ENCODE measurements around the gene AGAP1.

AGAP1 gene

DNA sequence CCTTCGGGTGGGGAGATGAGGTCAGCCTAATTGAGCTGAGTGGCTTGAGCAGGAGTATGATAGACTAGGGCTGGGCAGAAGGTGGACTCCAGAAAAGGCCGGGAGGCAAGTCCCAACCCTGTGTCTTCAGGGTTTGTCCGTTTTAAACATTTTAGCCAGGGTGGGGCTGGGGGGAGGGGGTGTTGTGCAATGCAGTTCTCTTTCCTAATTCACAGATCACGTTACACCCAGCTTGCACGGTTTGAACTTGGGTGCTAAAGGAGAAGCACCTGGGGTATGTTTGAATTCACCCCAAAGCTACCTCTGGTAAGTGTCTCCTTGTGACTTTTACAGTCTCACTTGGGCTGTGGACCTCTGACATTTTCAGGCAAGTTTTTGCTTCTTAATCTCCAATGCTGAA lies 233.3 kb downstream of the AGAP1 start:
- no peak for DNase-seq (ENCODE audit: low read depth in 1 of 2, low spot score in 1 of 2)

DNA sequence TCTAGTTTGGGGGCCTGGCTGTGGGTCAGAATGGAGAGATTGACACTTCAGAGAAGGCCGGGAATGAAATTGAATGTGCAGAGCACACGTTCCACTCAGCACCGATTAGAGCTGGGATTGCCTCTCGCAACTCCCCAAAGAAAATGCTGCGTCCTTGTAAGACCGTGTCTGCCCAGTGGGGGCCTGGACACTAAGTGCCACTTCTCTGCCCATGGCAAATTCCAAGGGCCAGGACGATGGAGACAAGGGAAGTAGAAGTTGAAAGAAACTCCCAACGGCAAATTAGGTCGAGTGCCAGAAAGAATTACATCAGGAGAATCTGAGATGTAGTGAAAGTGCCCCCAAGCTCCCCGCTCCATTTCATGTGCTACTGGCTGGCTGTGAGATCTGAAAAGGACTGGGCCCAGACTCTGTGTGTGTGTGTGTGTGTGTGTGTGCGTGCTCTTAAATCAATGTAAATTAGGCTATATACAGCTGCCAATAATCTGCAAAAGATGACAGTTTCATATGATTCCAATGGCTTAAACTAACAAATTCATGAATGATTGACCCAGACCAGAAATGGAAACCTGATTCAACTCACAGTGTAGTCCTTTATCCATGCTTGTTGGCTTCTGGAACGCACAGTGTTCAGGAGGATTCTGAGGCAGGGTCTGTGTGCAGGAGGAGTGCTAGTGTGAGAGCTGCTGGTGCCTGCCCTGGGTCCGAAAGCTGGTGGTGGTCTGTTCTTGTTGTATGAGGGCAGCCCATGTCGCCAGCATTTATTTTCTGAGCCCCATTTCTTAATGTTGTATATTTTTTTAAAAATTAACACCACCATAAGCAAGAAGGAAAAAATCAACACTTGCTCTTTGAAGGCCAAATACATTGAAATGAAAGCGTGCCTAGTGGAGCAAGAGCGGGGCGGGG lies 234.3 kb downstream of the AGAP1 start:
- DNase-seq (ENCODE audit: low read depth in 1 of 2, low spot score in 1 of 2), result no peak

DNA sequence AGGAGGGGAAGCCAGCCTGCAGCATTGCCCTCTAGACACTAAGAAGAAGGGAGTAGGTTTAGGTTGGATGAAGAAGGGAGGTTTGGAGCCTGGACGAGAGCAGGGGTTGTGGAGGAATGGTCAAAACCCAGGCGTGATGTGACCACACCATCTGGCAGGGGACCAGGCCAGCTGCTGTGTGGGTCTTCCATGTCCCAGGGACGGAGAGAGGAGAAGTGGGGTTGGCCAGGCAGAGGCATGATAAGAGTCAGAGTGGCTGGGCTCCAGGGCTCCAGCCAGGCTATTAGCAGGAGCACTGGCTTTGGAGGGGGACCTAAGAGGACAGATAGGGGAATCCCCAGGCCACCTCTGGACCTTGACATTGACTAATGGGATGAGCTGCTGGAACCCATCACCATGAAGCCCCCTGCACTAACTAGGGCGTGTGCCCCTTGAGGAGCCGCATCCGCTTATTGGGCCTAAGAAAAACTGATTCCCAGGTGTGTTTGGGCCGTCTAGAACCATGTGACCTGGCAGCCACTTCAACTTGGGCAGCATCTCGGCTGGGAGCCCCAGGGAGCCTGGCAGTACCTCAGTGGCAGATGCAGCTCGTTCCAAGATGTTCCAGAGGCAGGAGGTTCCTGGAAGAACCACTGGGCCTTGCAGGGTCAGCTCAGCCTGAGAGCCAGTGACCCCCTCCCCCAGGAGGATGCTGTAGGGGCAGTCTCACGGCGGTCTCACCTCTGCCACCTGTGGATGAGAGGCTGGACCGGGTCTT lies 235.1 kb downstream of the AGAP1 start:
- DNase-seq (ENCODE audit: low read depth in 1 of 2, low spot score in 1 of 2), result no peak

DNA sequence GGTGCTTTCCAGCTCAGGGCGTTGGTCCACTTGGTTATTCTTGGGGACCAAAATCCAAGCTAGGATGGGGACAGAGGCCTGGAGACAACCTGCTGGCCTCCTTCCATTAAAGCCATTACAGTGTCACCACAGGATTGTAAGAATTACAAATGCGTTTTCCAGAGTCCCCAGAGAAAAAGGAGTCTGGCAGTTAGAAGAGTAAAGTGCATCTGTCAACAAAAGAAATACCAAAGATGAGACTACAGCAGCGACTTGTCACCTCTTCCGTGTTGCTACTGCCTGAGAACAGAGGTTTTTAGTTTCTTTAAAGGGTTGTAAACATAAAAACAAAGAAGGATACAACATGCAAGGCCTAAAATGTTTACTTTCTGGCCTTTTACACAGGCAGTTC lies 235.7 kb downstream of the AGAP1 start:
- DNase-seq (ENCODE audit: low read depth in 1 of 2, low spot score in 1 of 2), result no peak

DNA sequence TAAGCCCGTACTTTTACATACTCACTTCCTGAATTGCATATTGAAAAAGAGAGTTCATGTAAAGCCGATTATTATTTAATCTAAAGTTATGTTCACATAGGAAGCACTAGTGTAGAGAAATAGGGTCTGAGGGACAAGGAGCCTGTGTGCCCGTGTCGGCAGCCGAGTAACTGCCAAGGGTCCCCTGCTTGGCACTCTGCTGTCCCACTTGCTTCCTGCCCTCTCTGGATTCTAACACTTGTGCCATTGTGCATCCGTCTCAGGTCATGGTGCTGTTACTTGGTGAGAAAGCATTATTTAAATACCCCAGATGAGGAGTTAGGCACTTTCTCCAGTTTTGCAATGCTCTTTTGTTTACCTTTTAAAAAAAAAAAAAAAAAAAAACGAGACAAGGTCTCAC lies 236.3 kb downstream of the AGAP1 start:
- no peak for DNase-seq (ENCODE audit: low read depth in 1 of 2, low spot score in 1 of 2)

DNA sequence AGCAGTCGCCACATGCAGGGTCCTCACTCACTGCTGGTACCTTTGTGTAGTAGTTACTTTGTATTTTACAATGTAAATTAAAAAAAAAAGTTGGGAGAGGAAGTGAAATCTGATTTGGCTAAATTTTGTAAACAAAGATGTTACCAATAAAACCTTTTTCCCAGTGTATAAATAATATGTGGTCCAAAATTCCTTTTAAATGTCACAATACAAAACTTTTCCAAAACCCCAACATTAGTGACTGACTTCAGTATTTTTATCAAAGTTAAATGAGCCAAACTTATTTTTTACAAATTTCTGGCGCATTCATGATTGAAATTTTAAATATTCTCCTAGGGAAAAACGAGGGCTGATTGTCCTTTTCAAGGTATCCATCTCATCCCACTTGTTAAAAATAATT lies 239.9 kb downstream of the AGAP1 start:
- DNase-seq (ENCODE audit: low read depth in 1 of 2, low spot score in 1 of 2), result no peak

DNA sequence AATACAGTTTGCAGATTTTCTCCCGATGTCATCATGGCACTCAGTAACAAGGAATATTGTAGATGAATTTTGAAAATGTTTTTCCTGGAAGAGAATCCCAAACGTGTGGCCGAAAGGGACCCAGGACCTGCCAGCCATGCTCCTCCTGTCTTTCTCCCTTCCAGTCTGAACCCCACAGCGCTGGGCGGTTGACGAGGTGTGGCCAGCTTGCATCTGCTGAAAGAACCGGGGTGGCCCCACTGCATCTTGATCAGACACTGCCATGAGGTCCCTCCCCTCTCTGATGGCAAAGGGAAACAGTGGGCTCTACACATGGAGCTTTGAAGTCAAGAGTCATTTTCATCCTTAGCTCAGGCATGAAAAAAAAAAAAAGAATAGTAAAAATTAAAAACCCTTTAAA lies 240.3 kb downstream of the AGAP1 start:
- DNase-seq (ENCODE audit: low read depth in 1 of 2, low spot score in 1 of 2), result no peak

DNA sequence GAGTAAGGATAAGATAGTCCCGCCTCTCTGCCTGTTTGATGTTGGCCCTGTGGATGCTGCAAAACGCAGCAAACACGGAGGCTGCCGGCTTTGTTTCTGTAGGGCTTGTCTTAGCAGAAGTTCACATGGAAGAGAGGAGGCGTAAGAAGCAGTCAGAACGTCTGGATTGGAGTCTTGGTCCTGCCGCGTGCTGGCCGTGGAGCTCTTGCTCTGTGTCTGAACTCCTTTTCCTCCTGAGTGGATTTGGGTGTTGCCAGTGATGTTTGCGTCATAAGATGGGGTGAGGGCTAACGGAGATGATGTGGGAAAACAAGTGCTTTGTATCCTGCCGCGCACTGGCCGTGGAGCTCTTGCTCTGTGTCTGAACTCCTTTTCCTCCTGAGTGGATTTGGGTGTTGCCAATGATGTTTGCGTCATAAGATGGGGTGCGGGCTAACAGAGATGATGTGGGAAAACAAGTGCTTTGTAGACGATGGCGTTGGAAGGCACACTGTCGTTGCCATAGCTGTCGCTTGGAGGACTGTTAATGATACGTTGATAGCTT lies 240.9 kb downstream of the AGAP1 start:
- no peak for DNase-seq (ENCODE audit: low read depth in 1 of 2, low spot score in 1 of 2)

DNA sequence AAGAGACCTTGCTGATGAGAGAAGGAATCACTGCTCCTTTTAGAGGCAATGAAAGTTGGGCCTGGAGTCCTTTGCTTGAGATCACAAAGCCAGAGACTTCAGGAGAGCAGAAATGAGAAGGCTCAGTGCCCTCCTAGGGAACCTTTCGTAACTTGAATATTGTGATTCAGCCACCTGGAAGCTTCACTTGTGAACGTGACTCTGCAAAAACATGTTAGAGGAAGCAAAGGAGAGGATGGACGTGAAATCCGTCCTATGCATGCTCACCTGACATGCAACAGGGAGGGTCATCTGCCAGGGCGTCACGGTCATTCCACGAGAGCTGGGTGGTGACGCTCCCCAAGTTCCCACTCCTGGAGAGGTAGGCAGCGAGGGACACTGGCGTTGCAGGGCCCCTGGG lies 243.6 kb downstream of the AGAP1 start:
- DNase-seq (ENCODE audit: low read depth in 1 of 2, low spot score in 1 of 2), result no peak

DNA sequence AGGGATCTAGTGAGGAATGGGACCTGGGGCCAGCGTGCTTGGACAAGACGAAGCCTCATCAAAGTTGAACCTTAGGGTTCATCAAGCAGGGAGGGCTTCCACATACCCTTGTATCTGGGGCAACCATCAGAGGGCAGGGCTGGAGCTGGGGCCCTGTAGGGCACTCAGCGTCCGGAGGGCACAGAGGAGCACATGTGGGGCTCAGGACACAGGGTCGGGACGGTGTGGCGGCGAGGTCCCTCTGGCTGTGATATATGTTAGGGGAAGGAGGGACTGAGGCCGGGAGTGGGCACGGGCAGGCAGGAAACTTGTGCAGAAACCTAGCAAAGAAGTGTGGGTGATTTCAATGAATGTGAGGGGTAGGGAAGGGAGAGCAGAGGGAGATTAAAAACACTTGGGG lies 244.0 kb downstream of the AGAP1 start:
- no peak for DNase-seq (ENCODE audit: low read depth in 1 of 2, low spot score in 1 of 2)

DNA sequence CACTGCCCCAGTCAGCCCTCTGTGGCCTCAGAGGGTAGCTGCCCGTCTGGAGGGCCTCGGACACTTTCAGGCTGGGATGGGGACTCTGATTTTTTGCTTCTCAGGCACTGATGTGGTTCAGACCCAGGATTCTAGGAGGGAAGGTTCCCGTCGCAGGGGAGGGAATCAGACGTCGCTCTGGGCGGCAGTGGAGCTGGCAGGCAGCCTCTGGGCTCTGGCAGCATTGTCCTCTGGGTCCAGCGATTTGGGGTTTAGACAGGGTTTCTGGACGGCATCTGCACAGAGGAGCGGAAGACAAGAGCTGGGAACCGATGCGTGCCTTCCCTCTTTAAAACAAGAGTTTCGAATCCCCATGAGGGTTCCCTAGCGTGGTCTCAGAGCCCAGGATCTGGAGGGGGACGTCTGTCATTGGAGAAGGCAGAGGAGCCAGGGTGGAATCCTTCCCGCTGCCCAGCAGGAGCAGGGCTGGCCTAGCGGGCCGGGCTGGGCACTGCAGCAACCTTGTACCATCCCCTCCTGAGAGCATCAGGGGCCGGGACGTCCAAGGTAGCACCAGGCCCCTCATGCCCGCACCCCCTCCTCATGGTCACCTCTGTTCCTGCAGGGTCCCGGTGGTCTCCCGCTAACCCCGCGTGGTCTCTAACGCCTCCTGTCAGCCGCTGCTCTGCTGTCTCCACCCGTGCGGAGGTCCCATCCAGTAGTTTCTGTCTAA lies 246.0 kb downstream of the AGAP1 start:
- no peak for DNase-seq (ENCODE audit: low read depth in 1 of 2, low spot score in 1 of 2)

DNA sequence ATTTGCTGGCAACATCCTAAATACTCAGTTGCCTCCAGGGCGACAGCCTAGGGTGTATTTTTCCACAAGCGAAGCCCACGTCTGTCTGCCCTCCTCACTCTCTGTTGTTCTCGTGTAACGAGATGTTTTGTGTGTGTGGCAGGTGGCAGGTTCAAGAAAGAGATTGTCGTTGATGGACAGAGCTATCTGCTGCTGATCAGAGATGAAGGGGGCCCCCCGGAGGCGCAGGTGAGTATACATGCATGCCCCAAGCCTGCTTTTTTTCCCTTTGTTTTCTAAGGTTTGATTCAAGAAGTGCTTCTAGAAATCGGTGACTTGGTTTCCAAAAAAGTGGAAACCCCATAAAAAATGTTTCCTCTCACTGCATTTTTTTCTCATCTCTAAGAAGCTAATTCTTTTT lies 247.0 kb downstream of the AGAP1 start:
- no peak for DNase-seq (ENCODE audit: low read depth in 1 of 2, low spot score in 1 of 2)

DNA sequence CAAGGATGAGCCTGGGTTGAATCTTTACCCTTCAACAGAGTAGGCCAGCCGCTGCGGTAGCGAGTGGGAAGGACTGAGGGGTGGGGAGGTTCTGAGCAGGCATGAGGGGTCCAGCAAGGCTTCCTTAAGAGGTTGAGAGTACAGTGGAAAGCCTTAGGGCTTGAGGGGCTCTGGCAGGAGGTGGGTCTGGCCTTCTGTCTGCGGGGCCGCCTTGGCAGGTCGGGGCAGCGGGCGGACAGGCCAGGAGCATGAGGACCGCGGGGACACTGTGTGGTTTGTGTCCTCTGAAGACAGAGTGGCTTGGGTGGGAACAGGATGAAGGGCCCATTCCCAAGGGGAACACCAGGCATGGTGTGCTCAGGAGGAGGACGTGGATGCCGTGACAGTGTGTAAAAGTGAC lies 250.3 kb downstream of the AGAP1 start:
- DNase-seq (ENCODE audit: low read depth in 1 of 2, low spot score in 1 of 2), result no peak

DNA sequence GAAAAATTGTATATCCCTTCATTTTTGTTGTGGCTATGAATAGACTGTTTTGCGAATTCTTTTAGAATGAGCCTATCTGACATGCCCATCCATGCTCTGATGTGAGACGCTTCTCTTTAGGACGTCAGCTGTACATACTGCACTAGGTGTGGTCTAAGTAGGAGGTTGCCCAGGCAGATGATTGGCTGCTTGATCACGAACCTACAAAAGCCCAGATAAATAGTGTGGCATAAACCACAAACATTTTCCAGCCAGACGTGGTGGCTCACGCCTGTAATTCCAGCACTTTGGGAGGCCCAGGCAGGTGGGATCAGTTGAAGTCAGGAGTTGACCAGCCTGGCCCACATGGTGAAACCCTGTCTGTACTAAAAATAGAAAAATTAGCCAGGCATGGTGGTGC lies 251.8 kb downstream of the AGAP1 start:
- no peak for DNase-seq (ENCODE audit: low read depth in 1 of 2, low spot score in 1 of 2)

DNA sequence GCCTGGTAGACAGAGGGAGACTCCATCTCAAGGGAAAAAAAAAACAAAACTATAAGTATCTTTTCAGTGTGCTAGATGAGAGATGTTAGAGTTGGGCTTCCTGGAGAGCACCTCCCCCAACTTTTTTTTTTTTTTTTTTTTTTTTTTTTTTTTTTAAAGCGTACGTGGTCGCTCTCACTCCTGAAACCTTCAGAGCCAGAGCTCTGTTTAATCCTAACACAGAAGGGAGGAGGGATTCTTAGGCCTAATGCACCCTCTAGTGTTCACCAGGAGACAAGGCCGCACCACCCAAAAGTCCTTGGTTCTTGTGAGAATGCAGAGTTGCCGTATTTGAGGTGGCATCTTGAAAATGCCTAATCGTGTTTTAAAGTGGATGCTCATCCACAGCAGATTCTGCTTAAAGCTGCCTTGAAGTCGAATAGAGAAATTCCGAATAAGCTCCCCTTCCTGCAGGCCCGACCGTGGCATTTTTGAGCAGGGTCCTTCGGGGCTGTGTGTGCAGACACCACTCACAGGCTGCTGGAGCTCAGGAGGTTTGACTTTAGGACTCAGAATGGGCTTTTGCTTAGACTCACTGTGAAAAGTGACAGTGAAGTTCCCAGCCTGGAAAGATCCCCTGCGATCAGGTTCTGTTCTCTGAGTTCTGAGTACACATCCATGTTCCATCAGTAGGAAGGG lies 252.6 kb downstream of the AGAP1 start:
- no peak for DNase-seq (ENCODE audit: low read depth in 1 of 2, low spot score in 1 of 2)

DNA sequence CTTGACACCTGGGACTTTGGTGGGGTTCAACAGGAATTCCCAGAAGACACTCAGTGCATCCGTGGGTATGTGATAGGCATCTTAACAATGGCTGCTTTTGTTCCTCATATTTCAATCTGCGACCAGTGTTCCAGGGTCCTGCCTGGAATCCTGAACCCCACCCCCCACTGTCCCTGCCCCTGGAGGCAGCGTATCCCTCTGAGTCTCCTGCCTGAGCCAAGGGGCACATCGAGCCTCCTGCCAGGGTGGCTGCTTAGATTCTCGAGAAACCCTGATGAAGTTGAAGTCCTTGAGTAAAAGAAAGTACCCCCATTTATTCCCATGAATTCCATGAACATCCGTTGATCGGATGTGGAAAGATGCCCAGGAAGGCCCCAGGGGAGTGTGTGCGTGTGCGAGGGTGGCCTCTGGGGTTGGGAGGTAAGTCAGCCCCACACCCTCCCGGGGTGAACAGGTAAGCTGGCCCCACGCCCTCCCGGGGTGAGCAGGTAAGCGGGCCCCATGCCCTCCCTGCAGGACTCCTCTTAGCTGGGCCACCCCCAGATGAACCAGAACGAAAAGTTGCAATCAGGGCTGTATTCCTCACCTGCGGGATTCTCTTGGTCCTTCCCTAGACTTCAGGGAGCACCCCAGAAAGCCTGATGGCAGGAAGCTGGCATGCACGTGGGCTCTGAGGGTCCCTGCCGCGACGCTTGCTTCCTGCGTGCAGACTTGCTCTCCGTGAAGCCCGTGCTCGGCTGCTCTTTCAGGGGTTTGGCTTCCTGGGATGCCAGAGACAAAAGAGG lies 253.3 kb downstream of the AGAP1 start:
- no peak for DNase-seq (ENCODE audit: low read depth in 1 of 2, low spot score in 1 of 2)

DNA sequence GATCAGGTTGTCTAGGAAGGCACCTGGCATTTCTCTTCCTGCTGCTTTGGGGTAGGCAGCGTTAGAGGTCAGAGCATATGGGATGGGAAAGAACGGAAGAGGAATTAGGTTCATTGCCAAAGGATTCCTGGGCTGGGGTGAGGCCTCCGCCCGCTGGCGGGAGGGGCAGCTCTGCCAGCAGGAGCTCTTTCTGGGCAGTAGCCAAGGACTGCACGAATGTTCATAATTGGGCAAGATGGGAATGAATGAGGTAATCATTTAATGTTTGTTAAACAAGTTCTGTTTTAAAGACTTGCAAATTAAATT lies 253.9 kb downstream of the AGAP1 start:
- no peak for DNase-seq (ENCODE audit: low read depth in 1 of 2, low spot score in 1 of 2)

DNA sequence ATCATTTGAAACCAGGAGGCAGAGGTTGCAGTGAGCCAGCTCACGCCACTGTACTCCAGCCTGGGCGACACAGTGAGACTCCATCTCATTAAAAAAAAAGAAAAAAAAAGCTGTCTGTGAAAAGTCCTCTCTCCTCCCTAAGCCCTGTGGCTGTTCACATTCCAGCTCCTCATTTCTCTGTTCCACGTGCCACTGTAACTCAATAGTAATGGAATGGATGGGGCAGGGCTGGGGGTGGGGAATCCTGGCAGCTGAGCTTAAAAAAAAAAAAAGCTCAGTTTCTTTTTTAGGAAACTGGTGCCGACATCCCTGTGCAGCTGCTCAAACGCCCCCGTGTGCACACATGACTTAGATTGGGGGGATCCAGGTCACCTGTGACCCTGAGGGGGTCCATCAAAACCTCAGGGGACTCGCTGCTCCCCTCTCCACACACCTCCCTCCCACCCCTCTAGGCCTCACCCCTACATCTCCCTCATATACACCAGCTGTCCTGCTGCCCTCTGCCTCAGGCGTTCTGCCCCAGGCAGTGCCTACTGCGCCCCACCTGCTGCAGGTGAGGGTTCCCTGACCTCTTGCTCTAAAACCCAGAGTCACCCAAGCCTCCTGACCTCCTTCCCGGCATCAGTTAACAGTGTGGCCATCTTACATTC lies 255.4 kb downstream of the AGAP1 start:
- DNase-seq (ENCODE audit: low read depth in 1 of 2, low spot score in 1 of 2), result no peak

DNA sequence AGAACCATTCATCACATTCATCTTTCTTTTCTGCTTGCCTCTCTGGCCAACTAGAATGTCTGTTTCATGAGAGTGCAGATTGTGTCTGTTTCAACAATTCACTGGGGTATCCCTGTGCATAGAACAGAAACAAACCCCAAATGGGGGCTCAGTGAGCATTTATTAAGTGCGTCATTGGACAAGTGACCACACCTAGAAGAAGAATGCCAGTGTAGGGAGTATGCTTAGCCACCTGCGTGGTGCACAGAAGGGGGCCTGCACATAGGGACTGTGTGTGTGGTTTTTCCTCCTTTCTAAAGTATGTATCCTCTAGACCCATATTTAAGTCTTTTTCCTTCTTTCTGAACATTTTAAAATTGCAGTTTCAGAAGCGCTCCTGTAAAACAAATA lies 255.9 kb downstream of the AGAP1 start:
- no peak for DNase-seq (ENCODE audit: low read depth in 1 of 2, low spot score in 1 of 2)

DNA sequence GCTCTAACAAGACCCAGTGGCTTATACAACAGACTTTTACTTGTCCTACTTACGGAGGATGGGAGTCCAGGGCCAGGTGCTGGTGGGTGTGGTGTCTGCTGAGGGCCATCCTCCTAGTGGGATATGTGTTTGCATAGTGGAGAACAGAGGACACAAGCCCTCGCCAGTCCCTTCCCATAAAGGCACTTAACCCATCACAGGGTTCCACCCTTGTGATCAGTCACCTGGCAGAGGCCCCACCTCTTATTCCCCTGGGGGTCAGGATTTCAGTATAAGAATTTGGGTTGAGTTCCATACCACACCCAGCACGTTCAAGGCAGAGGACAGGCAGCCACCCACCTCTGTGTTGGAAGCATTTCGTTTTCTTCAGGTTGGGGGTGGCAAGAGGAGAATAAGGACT lies 259.0 kb downstream of the AGAP1 start:
- DNase-seq (ENCODE audit: low read depth in 1 of 2, low spot score in 1 of 2), result no peak
